Spleen (tissue), 7 donors: Measurements from ENCODE around the gene GBX2.

Experiments
- POLR2A ChIP-seq, 3 donors: fragments of 450-650 bp; IDR thresholded peaks; one replicate each; pipeline ENCODE4 v1.5.1; 2017; ENCODE audit warnings: antibody characterized with exemption in 3 of 3, mild to moderate bottlenecking in 1 of 3
- POLR2AphosphoS5 ChIP-seq, 3 donors: sonication (generic); formaldehyde crosslinking; IDR thresholded peaks; one replicate each; pipeline ENCODE4 v1.5.1; 2017; ENCODE audit warnings: antibody characterized with exemption in 3 of 3
- TF ChIP-seq, protein P1 (sequence below), 11 experiments: fragments of 200-600 bp in 7 of 11; fragments of 450-650 bp in 4 of 11; sonication (generic) in 4 of 11; IDR thresholded peaks in 8 of 11; conservative IDR thresholded peaks in 3 of 11; 1 replicate in 7 of 11; 2 replicates in 4 of 11; pipeline versions ENCODE4 v1.4.0 to v1.8.0; 2016 to 2021; ENCODE audit warnings: antibody characterized with exemption in 11 of 11, inconsistent platforms in 4 of 11, mild to moderate bottlenecking in 1 of 11
- donor health status: DM: no; HTN: no; CAD: no; lungs with moderate emphysema.
- donor health status: DM: no; HTN: no; CAD: no.
- donor health status: DM: no; HTN: no; CAD: no.

DNA sequence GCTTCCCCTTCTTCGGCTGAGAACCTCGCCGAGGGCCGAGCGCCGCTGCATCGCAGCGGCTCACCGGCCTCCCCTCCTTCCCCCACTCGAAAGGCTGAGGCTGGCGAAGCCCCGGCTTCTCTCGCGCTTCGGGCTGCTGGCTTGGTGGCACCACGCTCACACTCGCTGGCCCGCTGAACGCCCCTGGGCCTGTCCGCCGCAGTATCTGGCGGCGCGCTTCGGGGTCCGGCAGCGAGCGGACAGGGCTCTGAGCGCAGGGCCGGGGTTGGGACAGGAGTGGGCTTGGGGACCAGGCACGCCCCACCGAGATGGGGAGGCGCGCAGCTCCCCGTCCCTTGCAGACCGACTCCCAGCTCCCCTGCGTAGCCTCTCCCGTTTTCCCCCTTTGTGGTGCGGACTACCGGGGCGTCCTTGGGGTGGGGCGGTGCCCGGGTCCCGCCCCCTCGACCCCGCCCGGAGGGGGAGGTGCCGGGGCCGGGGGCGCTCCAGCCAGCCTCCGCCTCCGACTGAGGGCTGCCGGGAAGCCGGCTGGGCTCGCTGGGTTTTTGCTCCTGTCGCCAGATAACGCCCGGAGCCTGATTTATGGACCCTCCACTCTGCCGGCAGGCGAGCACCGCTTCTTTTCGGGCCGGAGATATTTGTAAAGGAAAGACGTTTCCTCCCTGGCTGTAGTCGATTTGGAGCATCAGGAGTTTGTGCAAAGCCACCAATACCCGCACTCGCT is 3.8 kb downstream of the GBX2 start:
- TF ChIP-seq, protein P1, sequence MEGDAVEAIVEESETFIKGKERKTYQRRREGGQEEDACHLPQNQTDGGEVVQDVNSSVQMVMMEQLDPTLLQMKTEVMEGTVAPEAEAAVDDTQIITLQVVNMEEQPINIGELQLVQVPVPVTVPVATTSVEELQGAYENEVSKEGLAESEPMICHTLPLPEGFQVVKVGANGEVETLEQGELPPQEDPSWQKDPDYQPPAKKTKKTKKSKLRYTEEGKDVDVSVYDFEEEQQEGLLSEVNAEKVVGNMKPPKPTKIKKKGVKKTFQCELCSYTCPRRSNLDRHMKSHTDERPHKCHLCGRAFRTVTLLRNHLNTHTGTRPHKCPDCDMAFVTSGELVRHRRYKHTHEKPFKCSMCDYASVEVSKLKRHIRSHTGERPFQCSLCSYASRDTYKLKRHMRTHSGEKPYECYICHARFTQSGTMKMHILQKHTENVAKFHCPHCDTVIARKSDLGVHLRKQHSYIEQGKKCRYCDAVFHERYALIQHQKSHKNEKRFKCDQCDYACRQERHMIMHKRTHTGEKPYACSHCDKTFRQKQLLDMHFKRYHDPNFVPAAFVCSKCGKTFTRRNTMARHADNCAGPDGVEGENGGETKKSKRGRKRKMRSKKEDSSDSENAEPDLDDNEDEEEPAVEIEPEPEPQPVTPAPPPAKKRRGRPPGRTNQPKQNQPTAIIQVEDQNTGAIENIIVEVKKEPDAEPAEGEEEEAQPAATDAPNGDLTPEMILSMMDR (IDR thresholded peaks at IDR 0.05 in 8 of 11, conservative IDR thresholded peaks at IDR 0.05 in 3 of 11), result no peak
- TF ChIP-seq POLR2A (IDR thresholded peaks at IDR 0.05) (no peak), POLR2AphosphoS5 (IDR thresholded peaks at IDR 0.05) (no peak)
